GM23338 (cell line): Measurements from ENCODE around the gene CEBPE. TPM values are rescaled to one million over a fixed set of nuclear protein-coding genes. Genes with fewer than 3 reads are reported as not detected.

Experiments used
- ATAC-seq: fragments of 200-7000 bp; cut with Tn5 transposase; 3 replicates; pipeline ENCODE4 v1.9.1; 2020
- DNase-seq: peaks from one replicate; pipeline ENCODE4 v3.0.0-alpha.2; 2015; ENCODE audit warnings: low spot score
- H2AFZ ChIP-seq: fragments of 200-600 bp; sonication (generic); 2 replicates; pipeline ENCODE4 v1.8.0; 2016; ENCODE audit warnings: antibody characterized with exemption, mild to moderate bottlenecking, moderate library complexity
- H3F3A ChIP-seq: fragments of 200-600 bp; sonication (generic); replicated peaks from 2 replicates; pipeline ENCODE4 v1.8.0; 2017; ENCODE audit warnings: antibody characterized with exemption, mixed run types, low read depth
- H3K27ac ChIP-seq: fragments of 200-600 bp; sonication (generic); 2 replicates; pipeline ENCODE4 v1.6.1; 2016; ENCODE audit warnings: low read depth
- H3K27me3 ChIP-seq: fragments of 200-600 bp; sonication (generic); 2 replicates; pipeline ENCODE4 v1.8.0; 2016; ENCODE audit warnings: mild to moderate bottlenecking, mixed run types, moderate library complexity; ENCODE audit not compliant: insufficient read depth
- H3K36me3 ChIP-seq: fragments of 200-600 bp; sonication (generic); 2 replicates; pipeline ENCODE4 v1.8.0; 2016; ENCODE audit warnings: mild to moderate bottlenecking; ENCODE audit not compliant: insufficient read depth
- H3K4me1 ChIP-seq: fragments of 200-600 bp; sonication (generic); 2 replicates; pipeline ENCODE4 v1.8.0; 2016; ENCODE audit warnings: mild to moderate bottlenecking, moderate library complexity; ENCODE audit not compliant: insufficient read depth
- H3K4me2 ChIP-seq: fragments of 200-600 bp; sonication (generic); 2 replicates; pipeline ENCODE4 v1.7.1; 2017; ENCODE audit warnings: mixed run types
- H3K4me3 ChIP-seq: fragments of 200-600 bp; sonication (generic); 2 replicates; pipeline ENCODE4 v1.6.1; 2016; ENCODE audit warnings: mixed run types
- H3K79me2 ChIP-seq: fragments of 200-600 bp; sonication (generic); replicated peaks from 2 replicates; pipeline ENCODE4 v1.8.0; 2017; ENCODE audit warnings: mild to moderate bottlenecking; ENCODE audit not compliant: insufficient read depth
- H3K9me2 ChIP-seq: fragments of 200-600 bp; sonication (generic); 2 replicates; pipeline ENCODE4 v1.8.0; 2017; ENCODE audit not compliant: insufficient read depth
- H4K20me1 ChIP-seq: fragments of 200-600 bp; sonication (generic); replicated peaks from 2 replicates; pipeline ENCODE4 v1.8.0; 2017; ENCODE audit warnings: mild to moderate bottlenecking; ENCODE audit not compliant: insufficient read depth
- H3K27ac Mint-ChIP-seq: 2 replicates; pipeline ENCODE4 v1.8.0; 2020; ENCODE audit warnings: inconsistent platforms, mild to moderate bottlenecking, moderate library complexity, mixed read lengths
- H3K27me3 Mint-ChIP-seq: 3 replicates; pipeline ENCODE4 v1.8.0; 2022; ENCODE audit warnings: low read depth, mild to moderate bottlenecking, moderate library complexity, mixed read lengths, inconsistent platforms; ENCODE audit not compliant: insufficient read depth, poor library complexity
- H3K36me3 Mint-ChIP-seq: 3 replicates; pipeline ENCODE4 v1.8.0; 2021; ENCODE audit warnings: low read depth, mild to moderate bottlenecking, inconsistent platforms, moderate library complexity, mixed read lengths
- H3K4me1 Mint-ChIP-seq: 3 replicates; pipeline ENCODE4 v1.8.0; 2020; ENCODE audit warnings: mild to moderate bottlenecking, inconsistent platforms, mixed read lengths
- H3K4me3 Mint-ChIP-seq: 3 replicates; pipeline ENCODE4 v1.8.0; 2021; ENCODE audit warnings: moderate library complexity, mild to moderate bottlenecking, inconsistent platforms, mixed read lengths
- H3K9me3 Mint-ChIP-seq: 3 replicates; pipeline ENCODE4 v1.8.0; 2020; ENCODE audit warnings: moderate library complexity, mild to moderate bottlenecking, inconsistent platforms, mixed read lengths
- CTCF ChIP-seq, 2 experiments: fragments of 200-600 bp in 1 of 2; sonication (generic) in 1 of 2; conservative IDR thresholded peaks; 2 replicates each; pipeline versions ENCODE4 v1.5.1 to v1.6.1; 2016 to 2017; ENCODE audit warnings: antibody characterized with exemption in 2 of 2, low read depth in 2 of 2, mild to moderate bottlenecking in 2 of 2, moderate library complexity in 1 of 2
- EZH2 ChIP-seq: fragments of 200-600 bp; sonication (generic); IDR thresholded peaks from one replicate; pipeline ENCODE4 v1.8.0; 2017; ENCODE audit warnings: antibody characterized with exemption, mild to moderate bottlenecking, low read depth; ENCODE audit not compliant: unreplicated experiment
- JUNB ChIP-seq: IDR thresholded peaks from one replicate; pipeline ENCODE4 v1.6.1; 2016; ENCODE audit warnings: antibody characterized with exemption; ENCODE audit not compliant: unreplicated experiment
- NANOG ChIP-seq: IDR thresholded peaks from 2 replicates; pipeline ENCODE4 v1.6.1; 2016; ENCODE audit warnings: antibody characterized with exemption, borderline replicate concordance
- REST ChIP-seq: IDR thresholded peaks from one replicate; pipeline ENCODE4 v1.6.1; 2018; ENCODE audit warnings: antibody characterized with exemption; ENCODE audit not compliant: unreplicated experiment
- STAT1 ChIP-seq: IDR thresholded peaks from one replicate; pipeline ENCODE4 v1.6.1; 2016; ENCODE audit warnings: antibody characterized with exemption; ENCODE audit not compliant: unreplicated experiment
- ZNF114 ChIP-seq: fragments of 250-450 bp; sonication (Bioruptor Pico); IDR thresholded peaks from 2 replicates; pipeline ENCODE4 v1.5.0; 2020; ENCODE audit warnings: mild to moderate bottlenecking, moderate library complexity
- ZNF462 ChIP-seq: fragments of 250-450 bp; sonication (Bioruptor Pico); IDR thresholded peaks from 2 replicates; pipeline ENCODE4 v1.5.0; 2020; ENCODE audit warnings: mild to moderate bottlenecking, moderate library complexity
- polyA plus RNA-seq: library from polyadenylated mRNA; unstranded; fragments of >200 nt; fragmentation: Nextera tagmentation; extraction: Ambion mirVana; gene quantifications from 2 replicates; pipeline ENCODE4 v1.2.1, GENCODE V29; 2016
- total RNA-seq: library from RNA; depleted of rRNA; stranded (reverse); fragments of >200 nt; shearing (Covaris generic); gene quantifications from 2 replicates; pipeline ENCODE4 v1.2.3, GENCODE V29; 2014

Gene CEBPE
- total and polyA plus RNA-seq, 2 experiments from 2014 or later: not detected

- TF ChIP-seq REST (no peak), NANOG (no peak), ZNF462 (no peak)
Measured at GRCh38 chr14:23093104-23093503, 26.0 kb downstream of the CEBPE start (continued).

- Mint-ChIP-seq H3K27ac (no peak overlapping the region), H3K36me3 (peaks cover 58% of the 10 kb centered on the region), H3K4me1 (peaks cover 2% of the 10 kb centered on the region; the same call in 2 of the 3 replicates), H3K9me3 (no peaks in the 10 kb centered on the region), H3K27me3 (peaks cover 2% of the 10 kb centered on the region), H3K4me3 (no peak overlapping the region)
- Histone ChIP-seq H3K9me2 (no peaks in the 10 kb centered on the region), H3K4me2 (no peak overlapping the region), H4K20me1 (peaks cover 26% of the 10 kb centered on the region), H2AFZ (no peak overlapping the region), H3K36me3 (peaks cover 50% of the 10 kb centered on the region), H3K4me3 (no peak overlapping the region), H3F3A (no peaks in the 10 kb centered on the region; the same call in 1 of the 2 replicates), H3K27ac (no peak overlapping the region), H3K27me3 (no peaks in the 10 kb centered on the region), H3K79me2 (peaks cover 62% of the 10 kb centered on the region), H3K4me1 (peaks cover 7% of the 10 kb centered on the region)
- ATAC-seq (no peak), DNase-seq (no peak)
- TF ChIP-seq JUNB: no peak
- TF ChIP-seq CTCF (conservative IDR thresholded peaks at IDR 0.05; ENCODE audit: low read depth in 2 of 2): no peak
- TF ChIP-seq ZNF114 (CRISPR knock-in tag): no peak
- no peak for TF ChIP-seq EZH2
- TF ChIP-seq STAT1: no peak
Measured at GRCh38 chr14:23091294-23092225, 27.5 kb downstream of the CEBPE start.
